HEK293T (cell line): Measurements from ENCODE around the gene UGT1A1.

Experiments
- CTCF ChIA-PET: fragments of 350-600 bp; formaldehyde crosslinking; extraction: SDS; loops from one replicate; lab custom pipeline; 2021; ENCODE audit warnings: antibody characterized with exemption, inconsistent platforms; lab: Yijun Ruan, JAX
- POLR2A ChIA-PET: fragments of 350-600 bp; formaldehyde crosslinking; extraction: SDS; loops from one replicate; lab custom pipeline; 2020; ENCODE audit warnings: antibody characterized with exemption, inconsistent platforms; lab: Yijun Ruan, JAX
- DNase-seq: peaks from one replicate; pipeline ENCODE4 v3.0.0; 2012; ENCODE audit warnings: mixed read lengths; ENCODE audit errors: extremely low spot score
- ARNT ChIP-seq: fragments of 450-650 bp; IDR thresholded peaks from 2 replicates; pipeline ENCODE4 v1.6.1; 2017; ENCODE audit warnings: mild to moderate bottlenecking
- BHLHE40 ChIP-seq: fragments of 450-650 bp; IDR thresholded peaks from 2 replicates; pipeline ENCODE4 v1.6.1; 2016; ENCODE audit warnings: mild to moderate bottlenecking, moderate library complexity, borderline replicate concordance
- CTBP1 ChIP-seq: fragments of 450-650 bp; IDR thresholded peaks from 2 replicates; pipeline ENCODE4 v1.6.1; 2016; ENCODE audit warnings: borderline replicate concordance
- ELF4 ChIP-seq: fragments of 450-650 bp; IDR thresholded peaks from 2 replicates; pipeline ENCODE4 v1.6.1; 2017; ENCODE audit warnings: antibody characterized with exemption
- FOXA1 ChIP-seq: fragments of 450-650 bp; IDR thresholded peaks from 2 replicates; pipeline ENCODE4 v1.6.1; 2016; ENCODE audit warnings: mild to moderate bottlenecking
- FOXK2 ChIP-seq: fragments of 450-650 bp; IDR thresholded peaks from 2 replicates; pipeline ENCODE4 v1.6.1; 2016; ENCODE audit warnings: mild to moderate bottlenecking
- FOXM1 ChIP-seq: fragments of 450-650 bp; IDR thresholded peaks from 2 replicates; pipeline ENCODE4 v1.6.1; 2017; ENCODE audit warnings: mild to moderate bottlenecking, borderline replicate concordance
- HDGF ChIP-seq: fragments of 450-650 bp; IDR thresholded peaks from 2 replicates; pipeline ENCODE4 v1.6.1; 2017; ENCODE audit warnings: antibody characterized with exemption, borderline replicate concordance
- L3MBTL2 ChIP-seq: fragments of 450-650 bp; conservative IDR thresholded peaks from 2 replicates; pipeline ENCODE4 v1.6.1; 2016; ENCODE audit warnings: mild to moderate bottlenecking
- LEF1 ChIP-seq: fragments of 450-650 bp; IDR thresholded peaks from 2 replicates; pipeline ENCODE4 v1.6.1; 2017; ENCODE audit warnings: mild to moderate bottlenecking, borderline replicate concordance
- NFRKB ChIP-seq: fragments of 450-650 bp; IDR thresholded peaks from 2 replicates; pipeline ENCODE4 v1.6.1; 2016; ENCODE audit warnings: mild to moderate bottlenecking, moderate library complexity
- PKNOX1 ChIP-seq: fragments of 450-650 bp; IDR thresholded peaks from 2 replicates; pipeline ENCODE4 v1.6.1; 2016
- SP1 ChIP-seq: fragments of 450-650 bp; IDR thresholded peaks from 2 replicates; pipeline ENCODE4 v1.6.1; 2017
- SUZ12 ChIP-seq: fragments of 450-650 bp; IDR thresholded peaks from 2 replicates; pipeline ENCODE4 v1.6.1; 2016; ENCODE audit warnings: mild to moderate bottlenecking
- TARDBP ChIP-seq: fragments of 450-650 bp; IDR thresholded peaks from 2 replicates; pipeline ENCODE4 v1.6.1; 2016
- ZNF384 ChIP-seq: fragments of 450-650 bp; IDR thresholded peaks from 2 replicates; pipeline ENCODE4 v1.6.1; 2016

The UGT1A1 gene

GRCh38 chr2:233760043-233760442 is at the start of gene UGT1A1:
TSS of gene UGT1A1 (plus strand) at chr2:233760270. CDS start at chr2:233760288, 18 bp downstream.
- ChIA-PET POLR2A (no interaction called here), CTCF (no interaction called here)
- TF ChIP-seq FOXM1 (no peak), L3MBTL2 (no peak), HDGF (no peak)
- DNase-seq, result no peak

GRCh38 chr2:233711312-233712008 is 48.6 kb upstream of the UGT1A1 start:
- CTCF ChIA-PET, result interaction anchor here (1.0 kb wide), 1 partner anchor 10 kb away, joined by 3 read pairs; no protein-coding TSS in a partner anchor
- TF ChIP-seq SP1, result no peak
- TF ChIP-seq LEF1, result no peak
- TF ChIP-seq NFRKB, result no peak
- TF ChIP-seq FOXK2, result no peak
- TF ChIP-seq PKNOX1, result no peak
- POLR2A ChIA-PET, result no interaction called here
- peak; percentile 65 for DNase-seq

GRCh38 chr2:233712611-233713261 is 47.3 kb upstream of the UGT1A1 start, which contains the start of gene UGT1A5:
TSS of gene UGT1A5 (plus strand) at chr2:233712907. CDS start at chr2:233712992, 85 bp downstream.
- no peak for TF ChIP-seq L3MBTL2
- TF ChIP-seq FOXA1, result no peak
- TF ChIP-seq BHLHE40, result no peak
- no peak for TF ChIP-seq PKNOX1
- no peak for TF ChIP-seq ELF4
- TF ChIP-seq ARNT, result no peak
- TF ChIP-seq FOXK2, result no peak
- TF ChIP-seq LEF1, result no peak
- TF ChIP-seq CTBP1, result no peak
- no peak for TF ChIP-seq SP1
- no peak for TF ChIP-seq FOXM1
- TF ChIP-seq HDGF, result no peak
- no peak for TF ChIP-seq ZNF384
- TF ChIP-seq TARDBP, result no peak
- TF ChIP-seq NFRKB, result no peak
- TF ChIP-seq SUZ12, result no peak
- CTCF ChIA-PET, result no interaction called here
- POLR2A ChIA-PET, result no interaction called here
- DNase-seq, result no peak

GRCh38 chr2:233713262-233713615 is 46.8 kb upstream of the UGT1A1 start:
- no peak for DNase-seq
- CTCF ChIA-PET, result no interaction called here
- no peak for TF ChIP-seq FOXA1
- no peak for TF ChIP-seq PKNOX1
- TF ChIP-seq NFRKB, result no peak
- no peak for TF ChIP-seq BHLHE40
- no peak for TF ChIP-seq ARNT
- TF ChIP-seq LEF1, result no peak
- TF ChIP-seq L3MBTL2, result no peak
- TF ChIP-seq TARDBP, result no peak
- TF ChIP-seq FOXK2, result no peak
- no peak for TF ChIP-seq HDGF
- no peak for TF ChIP-seq SUZ12
- no peak for TF ChIP-seq SP1
- TF ChIP-seq ELF4, result no peak
- no peak for TF ChIP-seq CTBP1
- no peak for TF ChIP-seq FOXM1
- no peak for TF ChIP-seq ZNF384
- POLR2A ChIA-PET, result no interaction called here

GRCh38 chr2:233714121-233714520 is 45.9 kb upstream of the UGT1A1 start:
- ChIA-PET POLR2A (no interaction called here), CTCF (no interaction called here)
- no peak for DNase-seq
- TF ChIP-seq PKNOX1 (no peak), TARDBP (no peak), HDGF (no peak), CTBP1 (no peak), ZNF384 (no peak), BHLHE40 (no peak), FOXK2 (no peak), LEF1 (no peak), SUZ12 (no peak), L3MBTL2 (no peak), FOXM1 (no peak)
